ENCODE measurements around the gene C1QL1.

GRCh38 chr17:44970136-44970741 lies 2.1 kb upstream of the C1QL1 start:
- TF ChIP-seq CTCF (IDR thresholded peaks at IDR 0.05; ENCODE audit: borderline replicate concordance, extremely low read depth, low read length, poor library complexity, severe bottlenecking) (no peak), EZH2 (IDR thresholded peaks at IDR 0.05; ENCODE audit: borderline replicate concordance, low read depth, low read length, severe bottlenecking) (peak; percentile 53)
